Stimulated activated CD4-positive, alpha-beta T cell treated with anti-CD3 and anti-CD28 coated beads, TNF-alpha, amount 100 ng/mL, for 1 hour (primary cell): Measurements from ENCODE around the gene CAMK2D.
"Not testable (repeated sequence)": the region's sequence is repeated elsewhere in the genome, so short reads cannot be mapped to it uniquely, and the experiment has no call there.

Experiments used
- DNase-seq, 3 donors: peaks; one replicate each; pipeline ENCODE4 v3.0.0-alpha.2; 2020; ENCODE audit warnings: low read depth in 3 of 3, low spot score in 1 of 3

CAMK2D gene

DNA sequence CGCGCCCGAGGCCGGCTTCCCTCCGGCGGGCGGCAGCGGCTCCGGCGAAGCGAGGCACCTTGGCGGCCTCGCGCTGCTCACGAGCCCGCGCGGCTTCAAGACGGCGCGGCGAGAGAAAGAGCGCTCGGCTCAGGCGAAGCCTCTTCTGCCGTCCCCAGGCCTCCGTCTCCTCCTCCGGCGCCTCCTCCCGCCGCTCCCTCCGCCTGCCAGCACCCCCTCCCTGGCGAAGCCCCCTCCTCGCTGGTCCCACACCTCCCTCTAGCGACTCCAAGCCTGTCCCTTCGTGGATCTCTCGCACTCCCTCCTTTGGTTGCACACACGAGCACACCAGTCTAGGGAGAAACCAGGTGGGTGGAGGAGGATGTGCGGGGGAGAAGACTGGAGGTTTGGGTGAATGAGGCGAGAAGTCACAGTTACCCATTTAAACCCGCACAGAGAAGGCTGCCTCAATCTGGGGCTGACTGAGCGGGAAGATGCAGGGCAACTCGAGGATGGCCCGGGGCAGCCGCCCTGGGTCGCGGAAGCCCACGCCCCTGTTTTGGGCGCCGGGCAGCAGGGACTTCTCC is at the start of gene CAMK2D:
TSS of gene CAMK2D (minus strand) at position 119 of the 566 bp plus-strand sequence. CDS start 670 bp downstream, outside the sequence.
- DNase-seq: peak; percentile 61 to 73 (median 67)

DNA sequence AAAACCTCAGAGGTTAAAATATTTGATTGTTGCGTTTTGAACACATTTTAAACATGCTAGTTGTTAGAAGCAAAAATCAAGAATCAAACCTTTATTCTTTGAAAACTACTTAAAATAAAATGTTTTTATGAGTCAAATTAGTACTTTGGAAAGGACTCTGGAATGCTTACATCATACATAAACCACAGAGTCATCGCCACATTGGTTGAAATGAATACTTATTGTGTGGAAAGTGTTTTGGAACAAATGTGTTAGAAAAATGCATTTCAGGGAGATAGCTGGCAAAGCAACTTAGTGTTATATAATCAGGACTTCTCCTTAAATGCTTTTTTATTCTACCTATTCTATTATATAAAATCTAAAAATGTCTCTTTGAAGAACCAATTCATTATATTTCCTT is 49.4 kb upstream of the CAMK2D start:
- DNase-seq: no peak

DNA sequence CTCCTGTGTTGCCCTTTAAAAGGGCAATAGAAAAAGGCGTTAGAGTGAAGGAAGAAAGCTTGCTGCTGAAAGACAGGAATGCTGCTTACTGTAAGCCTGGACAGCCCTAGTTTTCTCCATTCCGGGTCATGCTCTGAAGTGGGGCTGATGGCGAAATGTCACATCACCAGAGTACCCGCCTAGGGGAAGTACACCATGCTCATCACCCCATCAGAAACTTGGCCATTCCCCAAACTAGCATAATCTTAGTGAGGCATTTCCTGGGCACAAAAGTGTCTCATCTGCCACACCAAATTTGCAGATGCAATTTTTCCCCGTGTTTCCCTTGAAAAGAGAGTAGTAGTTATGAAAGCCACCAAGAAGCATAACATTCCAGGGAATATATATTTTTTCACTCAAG is 47.8 kb upstream of the CAMK2D start:
- DNase-seq: no peak

GRCh38 chr4:113806850-113807249 is 45.3 kb upstream of the CAMK2D start:
- DNase-seq: no peak

DNA sequence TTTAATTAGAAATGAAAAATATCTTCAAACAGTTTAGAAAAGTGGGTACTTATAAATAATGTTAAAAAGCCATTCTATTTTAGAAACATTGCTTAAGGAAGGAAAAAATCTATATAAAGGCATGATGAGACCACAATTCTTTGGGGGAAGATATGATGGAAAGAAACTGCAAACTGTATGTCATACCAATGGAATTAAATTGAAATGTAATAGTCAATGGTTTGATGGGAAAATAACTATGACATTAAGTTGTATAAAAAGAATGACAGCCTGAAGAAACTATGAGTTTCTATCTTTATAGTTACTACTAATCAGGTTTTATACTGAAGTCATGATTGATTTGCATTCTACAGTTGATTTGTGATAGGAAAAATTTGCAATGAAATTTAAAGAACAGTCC is 40.3 kb upstream of the CAMK2D start:
- no peak for DNase-seq

DNA sequence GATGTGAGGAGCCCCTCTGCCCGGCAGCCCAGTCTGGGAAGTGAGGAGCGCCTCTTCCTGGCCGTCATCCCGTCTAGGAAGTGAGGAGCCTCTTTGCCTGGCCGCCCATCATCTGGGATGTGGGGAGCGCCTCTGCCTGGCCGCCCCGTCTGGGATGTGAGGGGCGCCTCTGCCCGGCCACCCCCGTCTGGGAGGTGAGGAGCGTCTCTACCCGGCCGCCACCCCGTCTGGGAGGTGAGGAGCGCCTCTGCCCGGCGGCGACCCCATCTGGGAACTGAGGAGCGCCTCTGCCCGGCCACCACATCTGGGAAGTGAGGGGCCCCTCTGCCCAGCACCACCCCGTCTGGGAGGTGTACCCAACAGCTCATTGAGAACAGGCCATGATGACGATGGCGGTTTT is 34.8 kb upstream of the CAMK2D start:
- DNase-seq: not testable (repeated sequence)

- no peak for DNase-seq
Observed at GRCh38 chr4:113790478-113790877, 28.9 kb upstream of the CAMK2D start.

- DNase-seq: no peak
Observed at GRCh38 chr4:113788888-113789287, 27.4 kb upstream of the CAMK2D start.

DNA sequence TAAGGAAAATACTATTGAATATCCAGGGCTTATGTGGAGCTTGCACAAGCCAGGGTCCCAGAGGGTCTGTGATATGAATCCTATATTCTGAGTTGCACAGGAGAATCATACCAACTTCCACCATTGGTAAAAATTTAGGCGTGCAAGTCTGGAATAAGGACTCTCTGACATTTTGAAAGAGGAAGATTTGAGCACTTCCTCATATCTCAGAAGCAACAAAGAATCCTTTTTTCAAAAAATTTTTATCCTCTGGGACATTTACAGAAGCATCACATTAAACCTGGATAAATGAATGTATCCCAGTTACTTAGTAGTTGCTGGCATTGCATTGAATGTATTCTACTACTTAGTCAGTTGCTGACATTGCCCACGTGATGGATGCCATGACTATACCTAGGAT is 24.2 kb upstream of the CAMK2D start:
- no peak for DNase-seq

DNA sequence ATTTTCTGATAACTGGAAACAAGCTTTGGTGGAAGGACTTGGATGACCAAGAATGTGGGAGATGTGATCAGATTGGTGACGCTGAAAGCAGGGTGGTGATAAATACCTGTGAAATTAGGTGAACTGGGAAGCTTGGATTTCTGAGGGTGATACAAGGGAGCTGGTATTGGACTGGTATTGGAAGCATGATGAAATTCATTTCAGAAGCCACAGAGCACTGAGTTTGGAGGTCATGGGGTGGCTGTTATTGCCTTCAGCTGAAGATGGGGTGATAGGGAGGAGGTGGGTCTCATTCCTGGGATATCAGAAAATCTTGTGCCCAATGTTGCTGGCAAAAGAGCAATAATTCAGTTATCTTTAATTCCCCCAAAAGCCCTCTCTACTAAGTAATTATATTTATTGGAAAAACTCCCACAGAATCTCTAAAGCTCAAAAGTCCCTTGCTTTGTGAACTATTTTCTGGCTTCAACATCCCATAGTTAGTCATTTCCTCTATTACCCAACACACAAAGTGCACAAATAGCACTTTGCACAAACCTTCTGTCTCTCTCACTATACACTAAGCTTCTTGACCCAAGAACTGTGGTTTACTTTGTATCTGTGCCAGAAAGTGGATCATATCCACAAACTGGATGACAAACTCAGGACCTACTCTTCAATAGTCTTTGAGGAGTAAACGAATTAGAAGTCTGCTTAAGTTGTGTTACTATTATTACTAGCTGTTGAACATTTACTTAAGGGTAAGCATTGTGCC is 23.1 kb upstream of the CAMK2D start:
- no peak for DNase-seq

- no peak for DNase-seq
Observed at GRCh38 chr4:113783701-113784100, 22.2 kb upstream of the CAMK2D start.

- DNase-seq: no peak
Observed at GRCh38 chr4:113783289-113783688, 21.8 kb upstream of the CAMK2D start.

- no peak for DNase-seq
Observed at GRCh38 chr4:113781439-113782040, 20.0 kb upstream of the CAMK2D start.

DNA sequence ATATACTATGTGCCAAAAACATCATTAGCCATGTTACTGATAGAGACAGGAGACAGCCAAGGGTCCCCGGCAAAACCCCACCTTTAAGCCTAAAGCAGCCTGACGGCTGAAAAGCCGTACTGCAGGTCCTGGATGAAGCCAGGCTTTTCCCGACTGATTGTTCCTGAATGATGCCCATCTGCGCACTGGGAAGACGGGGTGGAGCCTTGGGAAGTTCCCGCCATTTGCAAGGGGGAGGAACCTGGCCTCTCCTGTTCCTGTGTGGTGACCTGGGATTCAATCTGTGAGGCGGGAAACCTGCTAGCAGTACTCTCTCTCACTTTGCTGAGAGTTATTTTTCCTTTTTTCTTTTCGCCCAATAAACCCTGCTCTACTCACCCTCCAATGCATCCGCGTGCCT is 15.1 kb upstream of the CAMK2D start:
- DNase-seq: no peak

GRCh38 chr4:113776016-113776415 is 14.5 kb upstream of the CAMK2D start:
- DNase-seq: no peak

GRCh38 chr4:113773756-113774155 is 12.2 kb upstream of the CAMK2D start:
- no peak for DNase-seq

GRCh38 chr4:113773014-113773413 is 11.5 kb upstream of the CAMK2D start:
- DNase-seq: no peak

DNA sequence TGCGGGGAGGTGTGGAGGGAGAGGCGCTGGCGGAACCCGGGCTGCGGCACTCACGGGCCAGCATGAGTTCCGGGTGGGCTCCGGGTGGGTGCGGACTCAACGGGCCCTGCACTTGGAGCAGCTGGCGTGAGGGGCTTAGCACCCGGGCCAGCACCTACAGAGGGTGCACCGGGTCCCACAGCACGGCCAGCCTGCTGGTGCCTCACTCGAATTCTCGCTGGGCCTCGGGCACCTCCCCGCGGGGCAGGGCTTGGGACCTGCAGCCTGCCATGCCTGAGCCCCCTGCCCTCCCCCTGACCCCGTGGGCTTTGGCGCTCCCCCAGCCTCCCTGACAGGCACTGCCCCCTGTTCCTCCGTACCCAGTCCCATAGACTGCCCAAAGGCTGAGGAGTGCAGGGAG is 10.8 kb upstream of the CAMK2D start:
- no peak for DNase-seq

DNA sequence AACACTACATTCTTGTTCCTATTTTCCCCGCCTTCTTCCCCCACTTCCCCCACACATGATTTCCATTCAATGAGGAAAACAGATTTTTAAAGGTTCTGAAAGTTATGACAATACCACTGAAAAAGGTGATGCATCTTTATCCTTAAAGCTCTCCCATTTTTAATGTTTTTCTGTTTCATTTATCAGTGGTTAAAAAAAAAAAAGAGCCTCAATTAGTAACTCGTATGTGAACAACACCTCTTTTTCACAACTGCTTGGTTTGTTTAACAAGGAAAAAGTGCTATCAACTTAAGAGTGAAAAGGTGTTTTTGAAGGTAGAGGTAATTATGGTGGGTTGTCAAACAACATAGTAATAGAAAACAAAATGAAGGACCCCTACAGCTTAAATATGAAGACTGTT is 8.2 kb upstream of the CAMK2D start:
- DNase-seq: no peak

GRCh38 chr4:113768952-113769351 is 7.4 kb upstream of the CAMK2D start:
- no peak for DNase-seq

- no peak for DNase-seq
Observed at GRCh38 chr4:113766882-113767281, 5.3 kb upstream of the CAMK2D start.

GRCh38 chr4:113764720-113765264 is 3.3 kb upstream of the CAMK2D start:
- DNase-seq: no peak
